HG02852 (cell line): ENCODE results near the gene DENND1C.

Experiments
- ATAC-seq: cut with Tn5 transposase; IDR thresholded peaks from one replicate; pipeline ENCODE4 v1.9.1; 2021; ENCODE audit warnings: mild to moderate bottlenecking, moderate library complexity; ENCODE audit not compliant: unreplicated experiment

The DENND1C gene, protein sequence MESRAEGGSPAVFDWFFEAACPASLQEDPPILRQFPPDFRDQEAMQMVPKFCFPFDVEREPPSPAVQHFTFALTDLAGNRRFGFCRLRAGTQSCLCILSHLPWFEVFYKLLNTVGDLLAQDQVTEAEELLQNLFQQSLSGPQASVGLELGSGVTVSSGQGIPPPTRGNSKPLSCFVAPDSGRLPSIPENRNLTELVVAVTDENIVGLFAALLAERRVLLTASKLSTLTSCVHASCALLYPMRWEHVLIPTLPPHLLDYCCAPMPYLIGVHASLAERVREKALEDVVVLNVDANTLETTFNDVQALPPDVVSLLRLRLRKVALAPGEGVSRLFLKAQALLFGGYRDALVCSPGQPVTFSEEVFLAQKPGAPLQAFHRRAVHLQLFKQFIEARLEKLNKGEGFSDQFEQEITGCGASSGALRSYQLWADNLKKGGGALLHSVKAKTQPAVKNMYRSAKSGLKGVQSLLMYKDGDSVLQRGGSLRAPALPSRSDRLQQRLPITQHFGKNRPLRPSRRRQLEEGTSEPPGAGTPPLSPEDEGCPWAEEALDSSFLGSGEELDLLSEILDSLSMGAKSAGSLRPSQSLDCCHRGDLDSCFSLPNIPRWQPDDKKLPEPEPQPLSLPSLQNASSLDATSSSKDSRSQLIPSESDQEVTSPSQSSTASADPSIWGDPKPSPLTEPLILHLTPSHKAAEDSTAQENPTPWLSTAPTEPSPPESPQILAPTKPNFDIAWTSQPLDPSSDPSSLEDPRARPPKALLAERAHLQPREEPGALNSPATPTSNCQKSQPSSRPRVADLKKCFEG

DNA sequence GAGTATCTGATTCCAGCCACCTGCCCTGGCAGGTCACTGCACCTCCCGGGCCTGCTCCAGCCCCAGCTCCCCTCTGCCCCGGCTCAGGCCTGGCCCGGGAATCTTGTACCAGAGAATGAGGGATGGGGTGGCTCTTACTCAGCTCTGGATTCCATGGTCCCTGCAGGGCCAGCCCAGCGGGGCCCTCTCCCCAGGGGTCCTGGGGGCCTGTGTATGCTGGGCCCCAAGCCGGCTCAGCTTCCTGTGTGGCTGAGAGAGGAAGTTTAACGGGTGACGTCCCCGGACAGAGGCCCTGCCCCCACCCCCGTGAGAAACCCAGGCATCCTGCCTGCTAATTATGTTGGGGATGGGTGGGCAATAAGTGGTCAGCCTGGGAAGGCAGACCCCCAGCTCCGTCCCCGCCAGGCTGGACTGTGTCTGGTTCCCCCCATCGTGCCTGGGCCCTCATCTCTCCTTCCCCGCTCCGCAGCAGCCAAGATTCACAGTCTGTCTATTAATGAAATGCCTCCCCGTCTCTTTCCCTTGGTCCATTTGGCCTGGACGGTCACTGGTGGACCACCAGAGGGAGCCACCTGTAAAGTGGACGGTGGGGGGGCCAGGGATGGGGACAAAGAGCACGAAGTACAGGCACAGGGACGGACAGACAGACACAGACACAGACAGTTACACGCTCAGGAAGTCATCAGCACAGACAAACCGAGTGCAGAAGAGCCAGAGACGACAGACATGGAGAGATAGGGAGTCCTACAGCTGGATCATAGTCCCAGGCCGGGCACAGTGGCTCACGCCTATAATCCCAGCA is at the start of gene DENND1C:
TSS of gene DENND1C (minus strand) at position 247 of the 802 bp plus-strand sequence. CDS start at position 155, 92 bp downstream.
- ATAC-seq: peak; percentile 52

GRCh38 chr19:6530386-6531162 is 49.0 kb upstream of the DENND1C start, which contains the start of gene TNFSF9:
TNFSF9 (plus strand) TSS chr19:6531026; CDS start chr19:6531037, 11 bp downstream.
- ATAC-seq: peak; percentile 28

DNA sequence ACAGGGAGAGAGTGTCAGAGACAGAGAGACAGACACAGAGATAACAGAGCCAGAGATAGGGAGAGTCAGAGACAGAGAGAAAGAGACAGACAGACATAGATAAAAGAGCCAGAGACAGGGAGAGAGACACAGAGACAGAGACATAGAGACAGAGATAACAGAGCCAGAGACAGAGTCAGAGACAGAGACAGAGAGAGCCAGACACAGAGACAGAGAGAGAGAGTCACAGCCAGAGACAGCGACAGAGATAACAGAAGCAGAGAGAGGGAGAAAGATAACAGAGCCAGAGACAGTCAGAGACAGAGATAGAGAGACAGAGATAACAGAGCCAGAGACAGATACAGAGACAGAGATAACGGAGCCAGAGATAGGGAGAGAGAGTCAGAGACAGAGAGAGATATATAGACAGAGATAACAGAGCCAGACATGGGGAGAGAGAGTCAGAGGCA is 48.4 kb upstream of the DENND1C start:
- ATAC-seq: no peak

DNA sequence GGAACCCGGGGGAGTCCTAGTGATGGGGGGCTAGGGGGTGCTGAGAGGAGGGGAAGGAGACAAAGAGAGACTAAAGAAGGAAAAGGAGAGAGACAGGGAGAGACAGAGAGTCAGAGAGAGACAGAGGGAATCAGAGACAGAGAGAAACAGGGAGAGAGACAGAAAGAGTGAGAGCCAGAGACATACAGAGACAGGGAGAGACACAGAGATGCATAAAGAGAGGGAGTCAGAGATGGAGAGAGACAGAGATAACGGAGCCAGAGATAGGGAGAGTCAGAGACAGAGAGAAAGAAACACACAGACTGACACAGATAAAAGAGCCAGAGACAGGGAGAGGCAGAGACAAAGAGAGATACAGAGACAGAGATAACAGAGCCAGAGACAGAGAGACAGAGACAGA is 47.8 kb upstream of the DENND1C start:
- ATAC-seq: no peak

DNA sequence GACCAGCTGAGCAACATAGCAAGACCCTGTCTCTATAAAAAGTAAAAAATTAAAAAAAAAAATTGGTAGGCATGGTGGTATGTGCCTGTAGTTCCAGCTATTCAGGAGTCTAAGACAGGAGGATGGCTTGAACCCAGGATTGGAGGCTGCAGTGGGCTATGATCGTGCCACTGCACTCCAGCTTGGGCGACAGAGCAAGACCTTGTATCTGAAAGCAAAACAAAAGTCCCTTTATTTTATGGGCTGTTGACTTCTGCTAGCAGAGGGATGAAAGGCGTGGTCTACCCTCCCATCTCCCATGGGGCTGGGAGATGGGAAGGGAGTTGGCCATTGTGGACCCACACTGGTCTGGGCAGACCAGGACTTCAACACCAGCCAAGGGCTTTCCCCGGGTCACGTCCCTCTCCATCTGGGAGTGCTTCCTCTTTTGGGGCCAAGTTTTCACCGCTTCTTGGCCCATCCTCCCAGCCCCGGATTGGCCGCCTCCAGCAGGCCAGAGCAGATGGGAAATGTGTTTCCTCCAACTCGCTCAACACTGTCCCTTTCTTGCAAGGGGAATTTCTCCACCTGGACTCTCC is 47.0 kb upstream of the DENND1C start:
- ATAC-seq: no peak

DNA sequence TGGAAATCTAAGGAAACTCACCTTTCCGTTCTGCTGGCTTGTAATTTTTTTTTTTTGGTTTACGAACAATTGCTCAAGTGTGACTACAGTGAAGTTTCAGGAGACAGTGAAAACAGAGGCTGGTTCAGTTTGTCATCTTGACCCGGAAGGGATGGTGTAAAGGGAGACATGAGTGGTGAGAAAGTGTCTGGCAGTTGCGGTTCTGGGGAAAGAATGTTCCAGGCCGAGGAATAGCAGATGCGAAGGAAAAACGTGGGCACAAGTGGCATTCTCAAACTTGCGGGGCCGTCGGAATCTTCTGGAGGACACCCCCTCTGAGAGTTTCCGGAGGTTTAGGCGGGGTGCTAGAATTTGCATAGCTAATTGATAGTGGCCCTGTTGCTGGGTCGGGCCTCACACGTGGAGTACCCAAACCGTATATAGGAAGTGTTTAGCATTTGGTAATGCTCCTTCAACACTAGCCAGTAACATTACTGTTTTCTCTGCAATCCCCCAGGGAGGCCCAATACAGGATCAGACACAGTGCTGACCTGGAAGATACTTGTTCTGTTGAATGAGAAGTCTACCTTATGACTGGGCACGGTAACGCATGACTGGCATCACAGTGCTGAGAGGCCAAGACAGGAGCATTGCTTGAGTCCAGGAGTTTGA is 46.4 kb upstream of the DENND1C start:
- peak; percentile 47 for ATAC-seq

GRCh38 chr19:6524311-6524710 is 42.7 kb upstream of the DENND1C start:
- ATAC-seq: no peak

DNA sequence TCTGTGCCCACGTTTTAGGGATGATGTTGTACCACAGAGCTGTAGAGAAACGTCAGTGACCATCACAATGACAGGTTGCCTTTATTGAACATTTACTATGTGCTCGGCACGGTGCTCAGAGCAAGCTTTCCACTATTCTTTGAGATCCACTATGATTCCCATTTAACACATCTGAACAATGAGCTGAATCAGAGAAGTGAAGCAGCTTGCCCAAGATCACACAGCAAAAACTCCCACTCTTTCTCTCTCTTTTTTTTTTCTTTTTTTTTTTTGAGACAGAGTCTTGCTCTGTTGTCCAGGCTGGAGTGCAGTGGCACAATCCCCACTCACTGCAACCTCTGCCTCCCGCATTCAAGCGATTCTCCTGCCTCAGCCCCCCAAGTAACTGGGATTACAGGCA is 41.1 kb upstream of the DENND1C start:
- no peak for ATAC-seq

DNA sequence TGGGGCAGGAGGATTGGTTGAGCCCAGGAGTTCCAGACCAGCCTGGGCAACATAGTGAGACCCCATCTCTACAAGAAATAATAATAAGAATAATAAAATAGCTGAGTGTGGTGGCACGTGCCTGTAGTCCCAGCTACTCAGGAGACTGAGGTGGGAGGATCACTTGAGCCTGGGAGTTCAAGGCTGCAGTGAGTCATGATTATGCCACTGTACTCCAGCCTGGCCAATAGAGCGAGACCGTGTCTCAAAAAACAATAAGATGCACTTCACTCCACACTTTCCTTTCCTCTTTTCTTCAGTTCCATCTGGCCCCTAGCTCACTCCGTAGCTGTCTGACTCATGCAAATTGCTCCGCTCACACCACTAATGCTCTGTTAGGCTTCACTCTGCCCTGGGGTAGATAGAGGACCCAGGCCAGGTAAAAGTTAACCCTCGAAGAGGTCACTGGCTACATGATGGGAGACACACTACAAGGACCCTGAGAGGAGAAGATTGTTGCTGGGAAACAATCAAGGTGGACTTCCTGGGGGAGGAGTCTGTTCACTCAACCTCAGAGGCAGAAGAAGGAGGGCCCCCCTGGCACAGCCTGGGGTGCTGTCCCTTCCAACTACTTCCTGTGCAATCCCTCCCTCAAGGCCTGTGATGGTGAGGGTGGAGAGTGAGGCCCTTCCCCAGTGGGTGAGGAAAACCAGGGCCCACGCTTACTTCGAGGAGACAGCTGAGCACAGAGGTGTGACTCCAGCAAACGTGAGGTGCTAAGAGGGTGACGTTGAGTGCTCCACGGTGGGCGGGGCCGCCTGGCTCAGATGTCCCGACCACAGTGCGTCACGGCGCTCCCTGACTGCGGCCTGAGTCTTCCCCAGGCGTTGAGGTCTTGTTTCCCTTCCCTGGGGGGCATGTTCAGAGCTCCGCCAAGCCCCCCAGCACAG is 40.4 kb upstream of the DENND1C start:
- ATAC-seq: peak; percentile 42

DNA sequence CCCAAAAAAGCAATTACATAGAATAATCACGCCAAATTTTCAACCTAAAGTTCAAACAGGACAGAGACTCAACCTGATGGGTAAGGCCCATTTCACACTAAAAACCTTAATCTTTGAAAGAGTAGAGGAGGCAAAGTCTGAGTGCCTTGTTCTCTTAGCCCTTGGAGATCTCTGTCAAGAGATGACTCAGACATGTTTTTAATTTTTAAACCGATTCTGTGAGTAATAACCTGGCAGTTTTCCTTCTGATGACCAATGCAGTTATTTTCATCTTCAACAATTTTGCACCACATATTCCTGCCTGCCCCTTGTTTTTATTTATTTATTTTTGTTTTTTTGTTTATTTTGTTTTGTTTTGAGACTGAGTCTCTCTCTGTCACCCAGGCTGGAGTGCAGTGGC is 37.7 kb upstream of the DENND1C start:
- no peak for ATAC-seq

- ATAC-seq: no peak
These were observed 36.7 kb upstream of the DENND1C start for GRCh38 chr19:6518145-6518911.

DNA sequence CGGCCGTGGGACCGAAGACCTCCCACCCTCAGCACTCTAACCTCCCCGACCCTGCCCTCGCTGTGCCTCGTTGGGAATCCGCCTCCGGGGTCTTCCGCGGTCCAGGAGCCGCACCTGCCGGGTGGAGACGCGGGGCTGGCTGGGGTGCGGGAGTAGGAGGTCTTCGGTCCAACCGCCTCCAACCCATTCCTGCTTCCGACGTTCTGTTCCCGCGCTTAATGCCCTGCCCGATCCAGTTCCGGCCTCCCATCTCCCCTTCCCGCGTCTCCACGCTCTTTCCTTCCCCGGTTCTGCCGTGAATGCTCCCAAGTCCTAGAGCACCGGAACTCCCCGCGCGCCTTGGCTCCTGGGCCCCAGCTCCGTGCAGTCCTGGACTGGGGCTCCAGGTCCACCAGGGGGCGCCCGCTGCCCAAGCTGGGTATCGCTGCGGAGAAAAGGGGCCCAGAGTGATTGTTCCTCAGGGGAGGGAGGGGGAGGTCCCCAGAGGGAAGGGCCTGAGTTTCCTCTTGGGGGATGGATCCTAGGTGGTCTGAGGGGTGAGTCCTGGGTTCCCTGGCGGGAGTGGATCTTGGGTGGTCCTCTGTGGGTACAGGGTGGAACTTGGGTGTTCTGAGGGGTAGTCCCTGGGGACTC is 35.2 kb upstream of the DENND1C start:
- ATAC-seq: peak; percentile 48

DNA sequence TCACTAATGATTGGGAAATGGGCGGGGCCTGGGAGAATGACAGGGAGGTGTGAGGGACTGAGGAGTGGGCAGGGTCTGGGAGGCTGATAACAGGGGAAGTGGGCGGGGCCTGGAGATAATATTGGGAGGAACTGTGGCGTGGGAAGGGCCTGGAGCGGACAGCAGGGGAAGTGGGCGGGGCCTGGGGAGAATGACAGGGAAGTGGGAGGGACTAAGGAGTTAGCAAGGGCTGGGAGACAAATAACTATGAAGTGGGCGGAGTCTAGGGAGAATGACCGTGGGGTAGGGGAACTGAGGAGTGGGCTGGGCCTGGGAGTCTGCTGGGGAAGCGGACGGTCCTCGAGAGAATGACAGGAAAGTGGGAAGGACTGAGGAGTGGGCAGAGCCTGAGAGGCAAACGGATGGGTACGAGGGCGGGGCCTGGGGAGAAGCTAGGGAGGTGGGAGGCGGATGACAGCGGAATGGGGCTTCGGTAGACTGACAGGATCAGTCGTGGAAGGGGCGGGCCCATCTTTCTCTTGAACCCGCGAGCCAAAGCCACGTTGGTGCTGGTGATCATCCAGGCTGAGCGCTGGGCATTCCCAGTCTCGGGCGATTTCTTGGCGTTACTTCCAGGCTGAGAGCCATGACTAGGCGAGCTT is 34.6 kb upstream of the DENND1C start:
- ATAC-seq: peak; percentile 46

DNA sequence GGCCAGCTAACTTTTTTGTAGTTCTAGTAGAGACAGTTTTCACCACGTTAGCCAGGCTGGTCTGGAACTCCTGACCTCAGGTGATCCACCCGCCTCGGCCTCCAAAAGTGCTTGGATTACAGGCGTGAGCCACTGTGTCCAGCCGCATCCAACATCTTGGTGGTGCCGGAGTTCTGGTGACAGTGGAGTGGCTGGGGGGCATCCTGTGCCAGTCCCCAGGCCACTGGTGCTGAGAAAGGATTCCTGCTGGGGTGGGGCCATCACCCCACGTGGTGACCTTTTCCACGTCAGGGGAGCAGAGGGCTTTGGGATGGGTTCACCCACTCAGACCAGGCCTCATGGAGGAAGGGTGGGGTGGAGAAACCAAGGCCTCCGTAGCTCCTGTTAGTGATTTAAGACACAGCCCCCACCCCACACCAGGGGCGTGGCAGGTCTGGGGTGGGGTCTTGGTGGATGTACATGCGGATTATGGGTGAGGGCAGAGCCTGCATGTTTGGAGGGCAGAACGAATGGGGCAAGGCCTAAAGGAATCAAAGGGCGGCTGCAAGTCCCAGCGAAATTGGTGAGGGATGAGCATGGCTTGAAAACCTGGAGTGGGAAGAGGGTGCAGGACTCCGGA is 33.4 kb upstream of the DENND1C start:
- ATAC-seq: no peak

GRCh38 chr19:6514089-6514488 is 32.5 kb upstream of the DENND1C start:
- ATAC-seq: no peak

- no peak for ATAC-seq
These were observed 29.0 kb upstream of the DENND1C start for GRCh38 chr19:6510618-6511017.
